C4-2B (cell line): ENCODE measurements around the gene FRMPD1.

ENCODE experiments used
- CTCF ChIP-seq: fragments of 450-650 bp; conservative IDR thresholded peaks from 2 replicates; pipeline ENCODE4 v1.5.1; 2017; ENCODE audit warnings: mild to moderate bottlenecking
- ZFX ChIP-seq: fragments of 450-650 bp; IDR thresholded peaks from 2 replicates; pipeline ENCODE4 v1.6.1; 2017

GRCh38 chr9:37715260-37715659 lies 64.5 kb downstream of the FRMPD1 start:
- no peak for TF ChIP-seq CTCF
- TF ChIP-seq ZFX = no peak
